Coronary artery (tissue), 2 donors: Measurements from ENCODE around the gene SLC26A11.

Experiments
- DNase-seq: peaks from one replicate; pipeline ENCODE4 v3.0.0-alpha.2; 2017; ENCODE audit warnings: low spot score
- H3K27ac ChIP-seq, 2 donors: fragments of 200-600 bp; sonication (generic); one replicate each; pipeline ENCODE4 v1.5.1; 2016 to 2019
- H3K4me3 ChIP-seq: fragments of 200-600 bp; sonication (generic); 2 replicates; pipeline ENCODE4 v1.5.1; 2016; ENCODE audit warnings: mild to moderate bottlenecking, moderate library complexity
- TF ChIP-seq, protein P1 (sequence below): fragments of 200-600 bp; sonication (generic); IDR thresholded peaks from one replicate; pipeline ENCODE4 v1.5.1; 2019; ENCODE audit warnings: antibody characterized with exemption

SLC26A11 gene

DNA sequence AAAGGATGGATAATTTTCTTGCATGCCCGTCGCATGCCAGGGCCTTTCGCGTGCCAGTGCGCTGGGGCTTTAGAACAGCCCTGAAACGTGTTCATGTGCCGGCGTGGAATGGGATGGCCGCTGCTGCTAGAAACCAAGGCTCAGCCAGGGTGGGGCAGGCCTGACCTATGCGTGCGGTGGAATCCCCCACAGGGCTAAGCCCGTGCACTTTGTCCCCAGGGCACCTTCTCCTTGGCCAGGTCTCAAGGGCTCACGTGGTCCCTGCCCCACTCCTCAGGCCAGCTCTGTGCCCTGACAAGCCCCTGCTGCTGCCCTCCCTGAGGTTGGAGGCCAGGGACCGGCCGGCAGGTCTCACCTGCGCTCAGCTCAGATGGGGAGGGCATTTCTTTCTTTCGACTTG is 27.3 kb downstream of the SLC26A11 start:
- TF ChIP-seq, protein P1, sequence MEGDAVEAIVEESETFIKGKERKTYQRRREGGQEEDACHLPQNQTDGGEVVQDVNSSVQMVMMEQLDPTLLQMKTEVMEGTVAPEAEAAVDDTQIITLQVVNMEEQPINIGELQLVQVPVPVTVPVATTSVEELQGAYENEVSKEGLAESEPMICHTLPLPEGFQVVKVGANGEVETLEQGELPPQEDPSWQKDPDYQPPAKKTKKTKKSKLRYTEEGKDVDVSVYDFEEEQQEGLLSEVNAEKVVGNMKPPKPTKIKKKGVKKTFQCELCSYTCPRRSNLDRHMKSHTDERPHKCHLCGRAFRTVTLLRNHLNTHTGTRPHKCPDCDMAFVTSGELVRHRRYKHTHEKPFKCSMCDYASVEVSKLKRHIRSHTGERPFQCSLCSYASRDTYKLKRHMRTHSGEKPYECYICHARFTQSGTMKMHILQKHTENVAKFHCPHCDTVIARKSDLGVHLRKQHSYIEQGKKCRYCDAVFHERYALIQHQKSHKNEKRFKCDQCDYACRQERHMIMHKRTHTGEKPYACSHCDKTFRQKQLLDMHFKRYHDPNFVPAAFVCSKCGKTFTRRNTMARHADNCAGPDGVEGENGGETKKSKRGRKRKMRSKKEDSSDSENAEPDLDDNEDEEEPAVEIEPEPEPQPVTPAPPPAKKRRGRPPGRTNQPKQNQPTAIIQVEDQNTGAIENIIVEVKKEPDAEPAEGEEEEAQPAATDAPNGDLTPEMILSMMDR: no peak
- DNase-seq: no peak
- Histone ChIP-seq H3K4me3 (no peak overlapping the region), H3K27ac (no peak overlapping the region)

DNA sequence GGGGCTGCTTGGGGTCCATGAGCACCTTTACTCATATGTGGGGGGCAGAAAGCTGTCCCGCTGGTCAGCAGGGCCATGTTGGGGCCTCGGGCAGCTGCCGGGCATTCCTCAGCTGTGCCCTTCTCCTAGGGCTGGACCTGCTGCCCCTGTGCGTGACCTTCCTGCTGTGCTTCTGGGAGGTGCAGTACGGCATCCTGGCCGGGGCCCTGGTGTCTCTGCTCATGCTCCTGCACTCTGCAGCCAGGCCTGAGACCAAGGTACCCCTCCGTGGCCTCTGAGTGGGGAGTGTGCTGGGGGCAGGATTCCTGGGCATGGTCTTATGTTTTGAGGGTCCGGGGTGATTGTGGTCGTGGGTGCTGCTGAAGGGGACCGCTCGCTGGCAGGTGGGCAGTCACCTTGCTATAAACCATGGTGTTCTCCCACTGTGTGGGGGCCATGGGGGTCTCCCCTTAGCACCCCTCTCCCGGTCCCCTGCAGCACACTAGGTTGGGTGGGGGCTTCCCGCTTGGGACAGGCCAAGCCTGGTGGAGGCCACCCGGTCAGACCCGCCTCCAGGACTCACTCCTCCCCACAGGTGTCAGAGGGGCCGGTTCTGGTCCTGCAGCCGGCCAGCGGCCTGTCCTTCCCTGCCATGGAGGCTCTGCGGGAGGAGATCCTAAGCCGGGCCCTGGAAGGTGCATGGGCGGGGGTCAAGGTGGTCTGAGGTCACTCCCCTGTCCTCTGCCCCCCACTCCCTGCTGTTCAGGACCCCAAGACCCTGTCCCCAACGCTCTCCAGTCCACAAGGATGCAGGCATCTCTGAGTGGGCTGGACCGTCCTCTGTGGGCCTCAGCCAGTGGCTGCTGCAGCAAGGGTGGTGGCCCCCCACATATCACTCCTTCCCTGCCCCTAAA is 28.0 kb downstream of the SLC26A11 start:
- DNase-seq: no peak
- Histone ChIP-seq H3K4me3 (no peak overlapping the region), H3K27ac (no peak overlapping the region)
- TF ChIP-seq, protein P1: no peak

DNA sequence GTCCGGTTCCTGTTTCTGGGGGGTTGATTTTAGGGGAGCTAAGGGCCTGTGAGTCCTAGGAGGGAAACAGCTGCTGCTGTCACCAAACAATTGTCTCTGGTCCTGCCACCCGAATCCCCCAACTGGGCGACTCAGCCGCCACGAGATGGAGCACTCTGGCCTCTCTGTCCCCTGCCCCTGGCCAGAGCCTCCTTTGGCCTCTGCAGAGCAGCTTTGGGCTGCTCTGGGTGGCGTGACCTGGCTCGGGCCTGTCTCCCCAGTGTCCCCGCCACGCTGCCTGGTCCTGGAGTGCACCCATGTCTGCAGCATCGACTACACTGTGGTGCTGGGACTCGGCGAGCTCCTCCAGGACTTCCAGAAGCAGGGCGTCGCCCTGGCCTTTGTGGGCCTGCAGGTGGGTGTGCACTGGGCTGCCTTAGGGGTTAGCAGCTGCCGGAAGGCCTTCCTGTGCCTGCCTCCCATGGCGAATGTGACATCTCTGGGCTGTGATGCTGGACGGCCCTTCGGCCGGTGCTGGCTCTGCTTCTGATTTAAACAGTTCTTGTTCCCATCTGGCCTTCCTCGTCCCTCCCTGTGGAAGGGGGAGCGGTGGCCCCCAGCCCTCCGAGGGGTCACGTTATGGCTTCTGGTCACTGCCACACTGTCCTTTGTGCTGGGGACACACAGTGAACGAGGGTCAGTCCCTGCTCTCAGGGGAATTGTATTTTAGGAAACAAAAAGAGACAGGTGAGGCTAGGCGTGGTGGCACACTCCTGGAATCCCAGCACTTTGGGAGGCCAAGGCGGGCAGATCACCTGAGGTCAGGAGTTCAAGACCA is 28.9 kb downstream of the SLC26A11 start:
- no peak overlapping the region for H3K4me3 ChIP-seq
- TF ChIP-seq, protein P1: no peak
- no peak for DNase-seq
- no peak overlapping the region for H3K27ac ChIP-seq

DNA sequence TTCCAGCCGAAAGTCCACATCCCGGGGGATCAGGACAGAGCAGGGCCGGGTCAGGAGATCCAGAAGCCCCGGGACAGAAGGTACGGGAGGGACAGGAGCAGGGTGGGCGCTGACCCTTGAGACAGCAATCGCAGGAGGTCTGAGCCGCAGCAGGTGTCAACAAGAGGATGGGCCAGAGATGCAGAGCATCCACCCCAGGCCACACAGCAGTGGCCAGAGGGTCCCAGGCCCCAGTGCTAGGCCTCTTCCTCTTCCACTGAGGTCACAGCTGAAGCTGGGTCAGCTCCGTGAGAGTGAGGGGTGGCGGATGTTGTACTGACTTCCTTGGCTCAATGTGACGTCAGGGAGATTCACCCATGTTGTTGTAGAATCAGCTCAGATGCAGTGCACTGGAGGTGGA is 31.7 kb downstream of the SLC26A11 start:
- TF ChIP-seq, protein P1: no peak
- Histone ChIP-seq H3K4me3 (no peak overlapping the region), H3K27ac (no peak overlapping the region)
- no peak for DNase-seq

DNA sequence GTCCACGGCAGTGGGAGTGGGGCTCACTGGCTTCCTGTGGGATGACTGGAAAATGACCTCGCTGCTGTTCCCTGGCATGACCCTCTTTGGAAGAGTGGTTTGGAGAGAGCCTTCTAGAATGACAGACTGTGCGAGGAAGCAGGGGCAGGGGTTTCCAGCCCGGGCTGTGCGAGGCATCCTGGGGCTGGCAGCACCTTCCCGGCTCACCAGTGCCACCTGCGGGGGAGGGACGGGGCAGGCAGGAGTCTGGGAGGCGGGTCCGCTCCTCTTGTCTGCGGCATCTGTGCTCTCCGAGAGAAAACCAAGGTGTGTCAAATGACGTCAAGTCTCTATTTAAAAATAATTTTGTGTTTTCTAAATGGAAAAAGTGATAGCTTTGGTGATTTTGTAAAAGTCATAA is 32.6 kb downstream of the SLC26A11 start:
- no peak for DNase-seq
- TF ChIP-seq, protein P1: no peak
- no peak overlapping the region for H3K27ac ChIP-seq
- no peak overlapping the region for H3K4me3 ChIP-seq

DNA sequence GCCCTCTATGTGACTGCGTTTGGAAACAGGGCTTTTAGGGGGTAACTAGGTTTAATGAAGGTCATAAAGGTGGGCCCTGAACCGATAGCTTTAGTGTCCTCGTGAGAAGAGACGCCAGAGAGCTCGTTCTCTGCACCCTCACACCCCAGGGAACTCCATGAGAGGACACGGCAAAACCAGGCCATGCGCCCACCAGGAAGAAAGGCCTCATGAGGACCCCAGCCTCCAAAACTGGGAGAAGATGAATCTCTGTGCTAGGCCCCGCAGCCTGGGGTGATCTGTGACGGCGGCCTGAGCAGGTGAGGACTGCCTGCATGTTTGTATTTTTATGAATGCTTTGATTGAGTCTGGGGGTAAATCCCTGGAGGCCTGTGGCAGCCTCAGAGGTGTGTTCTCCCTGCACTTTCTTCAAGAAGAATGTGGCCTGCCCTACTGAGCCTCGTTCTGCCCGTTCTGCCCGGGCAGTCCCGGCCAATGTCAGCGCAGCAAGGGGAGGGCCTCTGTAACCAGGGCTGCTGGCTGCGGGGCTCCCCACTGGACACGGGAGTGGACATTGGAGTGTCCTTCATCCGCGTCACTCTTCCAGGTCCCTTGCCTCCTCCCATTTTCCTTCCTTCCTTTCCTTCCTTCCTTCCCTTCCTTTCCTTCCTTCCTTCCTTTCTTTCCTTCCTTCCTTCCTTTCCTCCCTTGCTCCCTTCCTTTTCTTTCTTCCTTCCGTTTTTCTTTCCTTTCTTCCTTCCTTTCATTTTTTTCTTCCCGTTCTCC is 33.6 kb downstream of the SLC26A11 start:
- TF ChIP-seq, protein P1: no peak
- no peak overlapping the region for H3K27ac ChIP-seq
- no peak overlapping the region for H3K4me3 ChIP-seq
- DNase-seq: no peak
